Germinal center (tissue), 1 donor: Measurements from ENCODE around the gene RASGRP1.

Experiments
- DNase-seq: peaks from one replicate; pipeline ENCODE4 v3.0.0; 2012; ENCODE audit warnings: mixed read lengths, low spot score

RASGRP1 gene

GRCh38 chr15:38504680-38505467, 59.7 kb downstream of the RASGRP1 start:
- no peak for DNase-seq

- DNase-seq = no peak
Observed at GRCh38 chr15:38503496-38503895, 61.1 kb downstream of the RASGRP1 start.

GRCh38 chr15:38499651-38500050, 65.0 kb downstream of the RASGRP1 start:
- no peak for DNase-seq

GRCh38 chr15:38496151-38496550, 68.5 kb downstream of the RASGRP1 start:
- DNase-seq = no peak

GRCh38 chr15:38490242-38490922, 74.2 kb downstream of the RASGRP1 start:
- no peak for DNase-seq

- no peak for DNase-seq
Observed at GRCh38 chr15:38487378-38487777, 77.2 kb downstream of the RASGRP1 start.

- no peak for DNase-seq
Observed at GRCh38 chr15:38486936-38487335, 77.7 kb downstream of the RASGRP1 start.

- DNase-seq = no peak
Observed at GRCh38 chr15:38482572-38482971, 82.0 kb downstream of the RASGRP1 start.

- no peak for DNase-seq
Observed at GRCh38 chr15:38481761-38482160, 82.9 kb downstream of the RASGRP1 start.

- DNase-seq = no peak
Observed at GRCh38 chr15:38481113-38481512, 83.5 kb downstream of the RASGRP1 start.

GRCh38 chr15:38479756-38480155, 84.9 kb downstream of the RASGRP1 start:
- no peak for DNase-seq

GRCh38 chr15:38479266-38479665, 85.3 kb downstream of the RASGRP1 start:
- DNase-seq = no peak

- no peak for DNase-seq
Observed at GRCh38 chr15:38477637-38478036, 87.0 kb downstream of the RASGRP1 start.

GRCh38 chr15:38476120-38476519, 88.5 kb downstream of the RASGRP1 start:
- no peak for DNase-seq

GRCh38 chr15:38475361-38475760, 89.3 kb downstream of the RASGRP1 start:
- DNase-seq = no peak

- DNase-seq = peak; percentile 54
Observed at GRCh38 chr15:38474155-38474757, 90.4 kb downstream of the RASGRP1 start.

- no peak for DNase-seq
Observed at GRCh38 chr15:38471974-38472373, 92.6 kb downstream of the RASGRP1 start.

- no peak for DNase-seq
Observed at GRCh38 chr15:38470816-38471215, 93.8 kb downstream of the RASGRP1 start.

GRCh38 chr15:38464675-38465074, 99.9 kb downstream of the RASGRP1 start:
- no peak for DNase-seq

GRCh38 chr15:38463893-38464292, 100.7 kb downstream of the RASGRP1 start:
- no peak for DNase-seq

- DNase-seq = no peak
Observed at GRCh38 chr15:38461066-38461833, 103.4 kb downstream of the RASGRP1 start.

GRCh38 chr15:38460543-38460942, 104.1 kb downstream of the RASGRP1 start:
- no peak for DNase-seq
